Gastroesophageal sphincter (tissue), 3 donors: ENCODE data around the gene DKKL1.

Experiments used
- CTCF ChIP-seq, 4 experiments: fragments of 200-600 bp in 2 of 4; fragments of 450-650 bp in 2 of 4; sonication (generic) in 1 of 4; IDR thresholded peaks; one replicate each; pipeline ENCODE4 v1.5.1; 2017 to 2019; ENCODE audit warnings: antibody characterized with exemption in 4 of 4, mild to moderate bottlenecking in 2 of 4, moderate library complexity in 2 of 4
- POLR2A ChIP-seq, 2 donors: fragments of 450-650 bp; IDR thresholded peaks; one replicate each; pipeline ENCODE4 v1.6.1; 2017; ENCODE audit warnings: antibody characterized with exemption in 2 of 2, mild to moderate bottlenecking in 2 of 2, moderate library complexity in 1 of 2

- TF ChIP-seq CTCF (IDR thresholded peaks at IDR 0.05), result no peak
- TF ChIP-seq POLR2A (IDR thresholded peaks at IDR 0.05), result no peak
These were observed 7.3 kb upstream of the DKKL1 start for GRCh38 chr19:49356382-49356781.
